Measurements from ENCODE around the gene LRP5. TPM values are rescaled to one million over a fixed set of nuclear protein-coding genes. Genes with fewer than 3 reads are reported as not detected.

The LRP5 gene
- total RNA-seq, 2 donors from 2014 or later = 48.3 to 57.1 TPM

DNA sequence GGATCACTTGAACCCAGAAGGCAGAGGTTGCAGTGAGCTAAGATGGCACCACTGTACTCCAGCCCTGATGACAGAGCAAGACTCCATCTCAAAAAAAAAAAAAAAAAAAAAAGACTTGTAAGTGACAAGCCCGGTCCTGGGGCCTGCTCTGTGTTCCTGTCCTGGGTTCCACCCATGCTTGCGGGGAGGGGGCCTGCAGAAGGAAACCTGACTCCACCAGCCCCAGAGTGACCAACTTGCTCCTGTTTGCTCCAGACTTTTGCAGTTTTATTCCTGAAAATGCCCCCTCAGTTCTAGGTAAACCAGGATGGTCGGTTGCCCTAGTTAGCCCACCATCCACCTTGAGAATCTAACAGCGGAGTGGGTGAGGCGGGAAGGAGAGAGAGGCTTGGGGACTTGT lies 10.1 kb upstream of the LRP5 start:
- H3K4me3 ChIP-seq = no peak overlapping the region
- no peaks in the 10 kb centered on the region for H3K27me3 ChIP-seq (replicated peaks; ENCODE audit: insufficient read depth)
- no peaks in the 10 kb centered on the region for H3K4me1 ChIP-seq (replicated peaks)
- H3K36me3 ChIP-seq = no peaks in the 10 kb centered on the region
- no peak overlapping the region for H3K27ac ChIP-seq
- no peaks in the 10 kb centered on the region for H3K9me3 ChIP-seq
- WGBS = 78% methylated on average over 5 of the region's 5 CpGs
- no peak for DNase-seq (ENCODE audit: low spot score)
- intact Hi-C loops (cut with DNase I) = no loop called here
- TF ChIP-seq, protein P1, sequence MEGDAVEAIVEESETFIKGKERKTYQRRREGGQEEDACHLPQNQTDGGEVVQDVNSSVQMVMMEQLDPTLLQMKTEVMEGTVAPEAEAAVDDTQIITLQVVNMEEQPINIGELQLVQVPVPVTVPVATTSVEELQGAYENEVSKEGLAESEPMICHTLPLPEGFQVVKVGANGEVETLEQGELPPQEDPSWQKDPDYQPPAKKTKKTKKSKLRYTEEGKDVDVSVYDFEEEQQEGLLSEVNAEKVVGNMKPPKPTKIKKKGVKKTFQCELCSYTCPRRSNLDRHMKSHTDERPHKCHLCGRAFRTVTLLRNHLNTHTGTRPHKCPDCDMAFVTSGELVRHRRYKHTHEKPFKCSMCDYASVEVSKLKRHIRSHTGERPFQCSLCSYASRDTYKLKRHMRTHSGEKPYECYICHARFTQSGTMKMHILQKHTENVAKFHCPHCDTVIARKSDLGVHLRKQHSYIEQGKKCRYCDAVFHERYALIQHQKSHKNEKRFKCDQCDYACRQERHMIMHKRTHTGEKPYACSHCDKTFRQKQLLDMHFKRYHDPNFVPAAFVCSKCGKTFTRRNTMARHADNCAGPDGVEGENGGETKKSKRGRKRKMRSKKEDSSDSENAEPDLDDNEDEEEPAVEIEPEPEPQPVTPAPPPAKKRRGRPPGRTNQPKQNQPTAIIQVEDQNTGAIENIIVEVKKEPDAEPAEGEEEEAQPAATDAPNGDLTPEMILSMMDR (IDR thresholded peaks at IDR 0.05) = no peak
- TF ChIP-seq POLR2A (IDR thresholded peaks at IDR 0.05) = no peak
- TF ChIP-seq POLR2AphosphoS5 (IDR thresholded peaks at IDR 0.05) = no peak

DNA sequence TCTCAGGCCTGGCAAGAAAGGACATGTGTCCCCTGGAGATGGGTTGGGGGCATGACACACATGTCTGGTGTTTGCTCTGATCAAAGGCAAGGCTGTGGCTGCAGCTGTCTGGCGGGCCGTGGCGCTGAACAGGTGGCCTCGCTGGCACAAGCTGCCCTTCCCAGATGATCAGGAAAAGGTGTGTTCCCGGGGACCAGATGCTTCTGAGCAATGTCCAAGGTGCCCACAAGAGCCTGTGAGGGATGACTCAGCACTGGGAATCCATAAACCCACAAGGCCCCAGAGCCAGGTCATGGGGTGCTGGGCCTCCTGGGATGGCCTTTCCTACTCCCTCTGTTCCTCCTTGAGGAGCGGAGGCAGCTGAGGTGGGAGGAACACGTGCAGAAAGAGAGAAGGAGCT lies 9.7 kb upstream of the LRP5 start:
- no peak overlapping the region for H3K27ac ChIP-seq
- H3K36me3 ChIP-seq = no peaks in the 10 kb centered on the region
- no peaks in the 10 kb centered on the region for H3K27me3 ChIP-seq (replicated peaks; ENCODE audit: insufficient read depth)
- 68% methylated on average over 7 of the region's 7 CpGs for WGBS
- TF ChIP-seq POLR2A (IDR thresholded peaks at IDR 0.05) (no peak), POLR2AphosphoS5 (IDR thresholded peaks at IDR 0.05) (no peak)
- TF ChIP-seq, protein P1 (IDR thresholded peaks at IDR 0.05) = no peak
- no peak for DNase-seq (ENCODE audit: low spot score)
- H3K4me1 ChIP-seq (replicated peaks) = no peaks in the 10 kb centered on the region
- no peak overlapping the region for H3K4me3 ChIP-seq
- no peaks in the 10 kb centered on the region for H3K9me3 ChIP-seq
- intact Hi-C loops (cut with DNase I) = no loop called here

DNA sequence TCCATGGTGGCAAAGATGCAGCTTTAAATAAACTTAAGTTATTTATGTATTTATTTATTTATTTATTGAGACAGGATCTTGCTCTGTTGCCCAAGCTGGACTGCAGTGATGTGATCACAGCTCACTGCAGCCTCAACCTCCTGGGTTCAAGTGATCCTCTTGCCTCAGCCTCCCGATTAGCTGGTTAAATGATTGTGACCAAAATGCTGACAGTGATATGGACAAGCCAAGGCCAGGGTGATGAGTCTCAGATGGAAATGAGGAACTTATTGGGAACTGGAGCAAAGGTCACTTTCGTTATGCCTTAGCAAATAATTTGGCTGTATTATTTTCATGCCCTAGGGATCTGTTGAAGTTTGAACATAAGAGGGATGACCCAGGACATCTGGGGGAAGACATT lies 9.3 kb upstream of the LRP5 start:
- Histone ChIP-seq H3K27ac (no peak overlapping the region), H3K9me3 (no peaks in the 10 kb centered on the region), H3K27me3 (replicated peaks; ENCODE audit: insufficient read depth) (no peaks in the 10 kb centered on the region), H3K4me1 (replicated peaks) (no peaks in the 10 kb centered on the region), H3K36me3 (no peaks in the 10 kb centered on the region), H3K4me3 (no peak overlapping the region)
- TF ChIP-seq, protein P1 (IDR thresholded peaks at IDR 0.05) = no peak
- no peak for TF ChIP-seq POLR2AphosphoS5 (IDR thresholded peaks at IDR 0.05)
- no peak for TF ChIP-seq POLR2A (IDR thresholded peaks at IDR 0.05)
- DNase-seq (ENCODE audit: low spot score) = no peak
- intact Hi-C loops (cut with DNase I) = no loop called here
- WGBS = 77% methylated on average over 2 of the region's 2 CpGs

DNA sequence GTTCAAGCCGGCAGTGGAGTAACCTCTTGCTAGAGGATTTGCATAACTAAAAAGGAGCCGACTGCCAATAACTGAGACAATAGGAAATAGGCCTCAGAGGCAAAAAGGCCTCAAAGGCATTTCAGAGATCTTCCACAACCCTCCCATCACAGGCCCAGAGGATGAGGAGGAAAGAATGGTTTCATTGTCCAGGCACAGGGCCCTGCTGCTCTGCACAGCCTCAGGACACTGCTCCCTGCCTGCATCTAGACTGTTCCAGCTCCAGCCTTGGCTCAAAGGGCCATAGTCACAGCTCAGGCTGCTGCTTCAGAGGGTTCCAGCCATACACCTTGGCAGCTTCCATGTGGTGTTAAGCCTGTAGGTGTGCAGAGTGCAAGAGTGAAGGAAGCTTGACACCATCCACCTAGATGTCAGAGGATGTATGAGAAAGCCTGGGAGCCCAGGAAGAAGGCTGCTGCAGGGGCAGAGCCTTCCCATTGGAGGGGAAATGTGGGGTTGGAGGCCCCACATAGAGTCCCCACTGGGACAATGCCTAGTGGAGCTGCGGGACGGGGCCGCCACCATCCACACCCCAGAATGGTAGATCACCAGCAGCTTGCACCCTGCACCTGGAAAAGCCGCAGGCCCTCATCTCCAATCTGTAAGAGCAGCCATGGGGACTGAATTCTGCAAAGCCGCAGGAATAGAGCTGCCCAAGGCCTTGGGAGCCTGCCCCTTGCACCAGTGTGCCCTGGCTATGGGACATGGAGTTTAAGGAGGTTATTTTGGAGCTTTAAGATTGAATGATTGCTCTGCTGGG lies 8.2 kb upstream of the LRP5 start:
- no peak for TF ChIP-seq POLR2AphosphoS5 (IDR thresholded peaks at IDR 0.05)
- TF ChIP-seq POLR2A (IDR thresholded peaks at IDR 0.05) = no peak
- TF ChIP-seq, protein P1 (IDR thresholded peaks at IDR 0.05) = no peak
- Histone ChIP-seq H3K4me3 (no peak overlapping the region), H3K36me3 (no peaks in the 10 kb centered on the region), H3K4me1 (replicated peaks) (no peaks in the 10 kb centered on the region), H3K9me3 (no peaks in the 10 kb centered on the region), H3K27me3 (replicated peaks; ENCODE audit: insufficient read depth) (no peaks in the 10 kb centered on the region), H3K27ac (no peak overlapping the region)
- WGBS = 93% methylated on average over 7 of the region's 7 CpGs
- no peak for DNase-seq (ENCODE audit: low spot score)
- intact Hi-C loops (cut with DNase I) = no loop called here

DNA sequence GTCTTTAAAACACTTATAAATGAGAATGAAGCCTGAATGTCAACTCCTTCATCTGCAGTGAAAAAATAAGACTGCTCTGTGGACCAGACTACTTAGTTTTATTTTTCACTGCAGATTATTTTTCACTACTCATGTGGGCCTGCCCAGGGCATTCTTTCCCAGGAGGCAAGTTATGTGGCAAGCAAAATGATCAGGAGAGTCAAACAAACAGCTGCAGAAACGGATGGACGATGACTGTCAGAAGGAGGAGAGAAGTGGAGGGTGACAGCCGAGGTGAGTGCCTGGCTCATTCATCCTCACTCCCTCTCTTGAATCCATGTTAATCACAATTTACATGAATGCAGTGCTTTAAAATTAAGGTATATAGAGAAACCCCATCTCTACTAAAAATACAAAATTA lies 5.8 kb upstream of the LRP5 start:
- TF ChIP-seq, protein P1 (IDR thresholded peaks at IDR 0.05) = no peak
- no peak for TF ChIP-seq POLR2A (IDR thresholded peaks at IDR 0.05)
- no peak for TF ChIP-seq POLR2AphosphoS5 (IDR thresholded peaks at IDR 0.05)
- Histone ChIP-seq H3K27me3 (replicated peaks; ENCODE audit: insufficient read depth) (no peaks in the 10 kb centered on the region), H3K4me1 (replicated peaks) (no peaks in the 10 kb centered on the region), H3K4me3 (no peak overlapping the region), H3K27ac (no peak overlapping the region), H3K9me3 (no peaks in the 10 kb centered on the region), H3K36me3 (no peaks in the 10 kb centered on the region)
- intact Hi-C loops (cut with DNase I) = no loop called here
- WGBS = 95% methylated on average over 3 of the region's 3 CpGs
- DNase-seq (ENCODE audit: low spot score) = no peak
